CD1c-positive myeloid dendritic cell (primary cell): ENCODE results near the gene CCND1.

Source experiments
- DNase-seq: peaks from one replicate; pipeline ENCODE4 v3.0.0-alpha.2; 2016; ENCODE audit errors: extremely low spot score

CCND1 gene

GRCh38 chr11:69653406-69653960 is 12.5 kb downstream of the CCND1 start:
- DNase-seq: no peak

DNA sequence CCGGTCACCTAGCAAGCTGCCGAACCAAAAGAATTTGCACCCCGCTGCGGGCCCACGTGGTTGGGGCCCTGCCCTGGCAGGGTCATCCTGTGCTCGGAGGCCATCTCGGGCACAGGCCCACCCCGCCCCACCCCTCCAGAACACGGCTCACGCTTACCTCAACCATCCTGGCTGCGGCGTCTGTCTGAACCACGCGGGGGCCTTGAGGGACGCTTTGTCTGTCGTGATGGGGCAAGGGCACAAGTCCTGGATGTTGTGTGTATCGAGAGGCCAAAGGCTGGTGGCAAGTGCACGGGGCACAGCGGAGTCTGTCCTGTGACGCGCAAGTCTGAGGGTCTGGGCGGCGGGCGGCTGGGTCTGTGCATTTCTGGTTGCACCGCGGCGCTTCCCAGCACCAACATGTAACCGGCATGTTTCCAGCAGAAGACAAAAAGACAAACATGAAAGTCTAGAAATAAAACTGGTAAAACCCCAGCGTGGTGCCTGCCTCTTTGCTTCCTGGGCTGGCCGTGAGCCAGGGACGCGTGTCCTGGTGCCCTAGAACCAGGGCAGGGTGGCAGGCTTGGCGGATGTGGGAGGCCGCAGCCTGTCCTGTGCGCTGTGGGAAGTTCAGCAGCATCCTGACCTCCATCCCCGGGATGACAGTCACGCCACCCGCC is 13.2 kb downstream of the CCND1 start:
- DNase-seq: no peak

DNA sequence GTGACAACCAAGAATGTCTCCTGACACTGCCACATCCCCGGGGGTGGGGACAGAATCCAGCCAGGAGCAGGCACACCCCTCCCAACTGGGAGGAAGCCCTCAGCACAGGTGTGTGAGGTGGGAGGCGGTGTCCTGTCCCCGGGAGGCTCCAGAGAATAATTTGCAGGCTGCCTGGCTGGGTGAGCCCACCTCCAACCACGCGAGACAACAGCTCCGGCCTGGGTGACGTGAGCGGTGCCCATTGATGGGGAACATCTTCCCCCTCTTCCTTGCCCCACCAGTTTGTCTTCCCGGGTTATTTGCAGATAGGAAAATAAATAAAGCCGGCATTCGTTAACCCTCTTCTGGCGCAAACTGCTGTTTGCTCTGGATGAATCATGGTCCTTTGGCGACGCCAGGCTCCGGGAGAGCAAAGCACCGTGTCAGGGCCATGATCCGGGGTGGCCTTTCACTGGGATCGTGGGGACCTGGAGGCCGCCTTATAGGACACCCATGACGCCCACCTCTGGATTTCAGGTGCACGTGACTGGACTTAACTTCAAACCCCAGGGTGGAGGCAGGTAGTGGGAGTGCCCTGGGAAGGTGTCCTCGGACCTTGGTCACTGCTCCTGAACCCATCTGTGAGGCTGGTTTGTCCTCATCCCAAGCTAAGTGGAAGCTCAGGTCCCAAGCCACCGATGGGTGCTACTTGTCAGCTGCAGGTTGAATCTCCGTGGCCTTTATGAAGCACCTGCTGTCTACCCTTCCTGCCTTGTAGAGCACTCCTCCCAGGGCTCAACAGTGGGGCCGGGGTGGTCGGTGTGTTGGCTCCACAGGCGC is 13.9 kb downstream of the CCND1 start:
- DNase-seq: no peak

GRCh38 chr11:69655479-69656428 is 14.8 kb downstream of the CCND1 start:
- DNase-seq: no peak

- no peak for DNase-seq
These were observed 15.8 kb downstream of the CCND1 start for GRCh38 chr11:69656536-69657455.

DNA sequence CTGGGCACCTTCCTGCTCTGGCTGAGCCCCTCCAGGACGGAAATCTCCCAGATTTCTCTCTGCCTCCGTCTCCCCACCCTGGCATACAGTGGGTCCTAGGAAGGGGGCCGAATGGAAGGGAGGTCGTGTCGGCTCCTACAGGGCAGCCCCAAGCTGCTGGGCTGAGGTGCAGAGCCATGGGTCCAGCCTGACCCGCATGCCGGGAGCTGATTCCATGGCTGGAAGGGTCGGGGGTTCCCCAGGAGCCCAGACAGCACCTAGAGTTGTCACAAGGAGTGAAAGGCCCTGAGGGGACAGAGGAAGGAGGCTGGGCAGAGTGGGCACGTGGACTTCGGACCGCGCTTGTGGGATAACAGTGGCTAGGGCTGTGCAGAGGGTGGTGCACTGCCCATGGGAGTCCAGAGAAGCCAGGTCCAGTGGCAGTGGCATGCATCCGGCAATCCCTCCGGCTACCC is 16.5 kb downstream of the CCND1 start:
- DNase-seq: no peak

DNA sequence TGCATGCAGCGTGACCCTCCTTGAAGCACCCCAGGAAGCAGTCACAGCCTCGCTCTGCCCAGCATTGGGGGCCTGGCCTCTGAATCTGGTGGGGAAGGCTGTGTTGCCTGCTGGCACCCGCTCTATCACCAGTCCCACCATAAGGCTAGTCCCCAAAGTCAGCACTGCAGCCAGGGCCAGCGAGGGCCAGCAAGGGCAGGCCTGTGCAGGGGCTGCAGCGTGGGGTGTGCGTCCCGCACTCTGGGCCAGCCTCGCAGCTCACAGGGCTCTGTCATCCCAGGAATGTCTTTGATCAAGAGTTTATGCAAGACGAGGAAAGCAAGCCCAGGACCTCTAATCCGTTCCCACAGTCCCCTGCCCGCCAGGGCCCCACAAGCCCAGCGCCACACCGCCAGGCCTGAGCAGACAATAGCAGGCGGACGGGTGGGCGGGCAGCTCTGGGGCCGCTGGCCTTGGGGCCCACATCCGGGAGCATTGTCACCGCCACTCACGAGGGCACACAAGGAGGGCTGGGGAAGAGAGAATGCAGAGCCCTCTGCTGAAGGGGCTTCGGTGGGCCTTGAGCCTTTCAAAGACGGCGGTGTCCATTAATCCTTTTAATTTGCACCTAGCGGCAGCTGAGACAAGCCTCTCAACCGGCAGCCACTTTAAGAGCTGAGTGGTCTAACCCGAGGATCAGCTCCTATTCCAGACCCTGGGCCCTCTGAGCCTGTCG is 17.1 kb downstream of the CCND1 start:
- DNase-seq: no peak

- DNase-seq: no peak
These were observed 17.9 kb downstream of the CCND1 start for GRCh38 chr11:69658626-69659450.

- DNase-seq: no peak
These were observed 18.6 kb downstream of the CCND1 start for GRCh38 chr11:69659591-69659990.

DNA sequence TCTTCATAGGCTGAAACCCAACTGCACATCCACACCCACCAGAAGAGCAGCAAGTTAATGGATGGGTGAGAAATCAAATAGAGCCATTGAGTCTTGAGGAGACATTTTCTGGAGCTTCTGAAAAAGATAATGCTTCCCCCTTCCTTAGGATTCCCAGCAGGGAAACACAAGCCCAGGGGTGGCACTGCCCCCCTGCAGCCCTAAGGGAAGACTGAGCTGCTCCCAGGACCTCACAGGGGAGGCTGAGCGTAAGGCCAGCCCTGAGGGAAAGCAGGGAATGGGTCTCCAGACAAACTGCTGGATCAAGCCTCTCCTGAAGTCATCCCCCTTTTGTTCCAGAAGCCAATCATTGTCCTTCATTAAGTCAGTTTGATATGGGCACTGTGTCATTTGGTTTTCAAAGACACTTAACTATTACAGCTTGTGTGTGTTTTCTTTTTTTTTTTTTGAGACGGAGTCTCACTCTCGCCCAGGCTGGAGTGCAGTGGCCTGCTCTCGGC is 19.1 kb downstream of the CCND1 start:
- no peak for DNase-seq

- DNase-seq: no peak
These were observed 20.4 kb downstream of the CCND1 start for GRCh38 chr11:69661413-69661715.

- peak; percentile 36 for DNase-seq
These were observed 21.2 kb downstream of the CCND1 start for GRCh38 chr11:69662021-69662698.

- no peak for DNase-seq
These were observed 21.9 kb downstream of the CCND1 start for GRCh38 chr11:69662806-69663205.

DNA sequence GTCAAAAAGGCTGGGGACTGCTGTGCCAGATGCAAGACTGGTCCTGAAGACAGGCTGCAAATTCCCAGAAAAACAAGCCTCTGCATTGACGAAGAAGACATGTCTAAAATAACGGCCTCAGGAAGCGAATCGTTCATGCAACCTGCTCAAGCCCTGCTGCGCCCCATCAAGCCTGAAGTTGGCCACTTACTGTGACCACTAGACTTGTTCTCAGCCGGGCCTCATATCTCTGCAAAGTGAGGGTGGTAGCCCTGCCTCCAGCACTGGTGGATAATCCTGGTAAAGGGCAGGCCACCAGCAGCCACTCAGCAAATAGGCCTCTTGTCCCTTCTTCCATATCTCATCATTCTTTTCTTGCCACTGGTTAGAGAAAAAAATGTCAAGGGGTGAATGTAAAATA is 22.4 kb downstream of the CCND1 start:
- no peak for DNase-seq

DNA sequence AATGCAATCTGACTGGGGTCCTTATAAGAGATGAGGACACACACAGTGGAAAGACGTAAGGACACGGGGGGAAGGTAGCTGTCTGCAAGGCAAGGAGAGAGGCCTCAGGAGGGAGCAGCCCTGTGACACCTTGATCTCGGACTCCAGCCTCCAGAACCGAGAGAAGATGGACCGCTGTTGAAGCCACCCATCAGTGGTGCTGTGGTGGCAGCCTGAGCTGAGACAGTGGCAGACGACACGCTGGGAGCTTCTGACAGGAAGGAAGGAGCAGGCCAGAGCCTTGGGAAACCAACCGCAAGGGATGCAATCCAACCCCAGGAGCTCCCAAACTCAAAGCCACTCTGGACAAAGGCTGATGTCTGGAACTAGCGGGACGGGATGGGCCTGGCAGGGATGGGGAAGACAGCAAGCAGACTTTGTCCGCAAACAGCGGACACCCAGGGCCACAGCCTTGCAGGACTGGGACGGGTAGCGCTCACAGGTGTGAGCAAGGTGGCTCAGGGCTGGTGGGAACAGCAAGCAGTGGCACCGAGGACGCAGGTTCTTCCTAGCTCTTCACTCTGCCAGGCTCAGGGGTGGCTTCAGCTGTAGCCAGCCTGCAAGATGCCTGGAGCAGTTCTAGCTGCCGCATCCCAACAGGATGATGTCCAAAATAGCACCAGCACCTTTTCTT is 23.3 kb downstream of the CCND1 start:
- no peak for DNase-seq

DNA sequence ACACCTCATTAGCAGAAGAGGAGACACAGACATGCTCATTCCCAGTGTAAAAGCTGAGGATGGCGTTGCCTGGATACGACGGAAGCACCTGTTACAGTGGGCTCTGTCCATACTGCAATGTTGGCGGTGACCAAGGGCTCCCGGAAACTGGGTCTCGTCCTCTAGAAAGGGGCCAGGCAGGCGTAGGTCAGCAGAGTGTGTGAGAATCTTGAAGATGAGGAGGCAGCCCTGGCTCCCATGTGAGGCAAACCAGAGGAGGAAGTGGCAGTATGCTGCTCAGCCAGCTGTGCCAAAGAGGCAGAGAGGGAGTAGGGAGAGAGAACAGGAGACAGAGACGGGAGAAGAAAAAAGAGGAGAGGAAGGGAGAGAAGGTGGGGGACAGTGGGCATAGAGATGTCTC is 23.9 kb downstream of the CCND1 start:
- DNase-seq: no peak

DNA sequence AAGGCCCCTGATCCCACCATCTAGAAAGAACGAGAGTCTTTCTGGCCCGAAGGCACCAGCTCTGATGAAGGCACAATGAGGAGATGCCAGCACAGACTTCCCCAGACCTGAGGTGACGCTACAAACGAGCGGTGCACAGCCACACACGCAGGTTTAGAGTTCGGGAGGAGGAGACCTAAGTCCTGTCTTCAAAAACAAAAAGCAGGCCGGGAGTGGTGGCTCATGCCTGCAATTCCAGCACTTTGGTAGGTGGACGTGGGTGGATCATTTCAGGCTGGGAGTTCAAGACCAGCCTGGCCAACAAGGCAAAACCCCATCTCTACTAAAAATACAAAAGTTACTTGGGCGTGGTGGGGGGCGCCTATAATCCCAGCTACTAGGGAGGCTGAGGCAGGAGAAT is 24.7 kb downstream of the CCND1 start:
- no peak for DNase-seq

DNA sequence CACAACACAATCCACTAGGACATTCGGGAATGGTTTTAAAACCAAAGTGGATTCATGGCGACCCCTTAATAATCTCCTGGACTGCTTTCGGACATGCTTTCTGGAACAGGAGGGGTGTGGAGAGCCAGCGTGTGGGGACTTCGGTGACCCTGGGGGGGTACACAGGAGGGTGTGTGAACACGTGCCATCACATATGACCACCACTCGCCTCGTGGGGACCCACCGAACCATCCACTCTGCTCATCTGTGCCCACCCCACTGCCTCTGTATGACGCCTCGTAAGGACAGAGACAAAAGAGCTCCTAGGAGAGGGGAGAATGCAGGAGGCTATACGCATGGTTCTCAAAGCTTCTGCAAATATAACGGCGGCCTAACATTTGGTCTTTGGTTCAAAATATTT is 25.3 kb downstream of the CCND1 start:
- no peak for DNase-seq
